Thoracic aorta (tissue), 2 donors: Measurements from ENCODE around the gene ZDHHC17. TPM values are rescaled to one million over a fixed set of nuclear protein-coding genes. Genes with fewer than 3 reads are reported as not detected.
A peak's percentile ranks its signal among the peaks of the same experiment; 100 is the strongest.

Experiments used
- ATAC-seq: fragments of 150-250 bp; one replicate; pipeline ENCODE4 v1.8.0; 2017; ENCODE audit warnings: low read depth; ENCODE audit not compliant: insufficient number of reproducible peaks, low FRiP score
- DNase-seq: peaks from one replicate; pipeline ENCODE4 v3.0.0-alpha.2; 2020; ENCODE audit warnings: low spot score
- H3K27ac ChIP-seq, 2 donors: fragments of 200-600 bp; sonication (generic); 1 replicate in 1 of 2; 2 replicates in 1 of 2; pipeline ENCODE4 v1.5.1; 2016; ENCODE audit warnings: mild to moderate bottlenecking in 2 of 2, moderate library complexity in 2 of 2
- H3K27me3 ChIP-seq: fragments of 200-600 bp; sonication (generic); replicated peaks from 2 replicates; pipeline ENCODE4 v1.6.0; 2016; ENCODE audit warnings: mild to moderate bottlenecking; ENCODE audit not compliant: insufficient read depth
- H3K36me3 ChIP-seq: fragments of 200-600 bp; sonication (generic); one replicate; pipeline ENCODE4 v1.5.1; 2016
- H3K4me1 ChIP-seq, 2 donors: fragments of 200-600 bp; sonication (generic); 1 replicate in 1 of 2; 2 replicates in 1 of 2; pipeline versions ENCODE4 v1.5.1 to v1.6.0; 2016; ENCODE audit warnings: low read depth in 2 of 2, mild to moderate bottlenecking in 1 of 2; ENCODE audit not compliant: control insufficient read depth in 1 of 2
- H3K4me3 ChIP-seq: fragments of 200-600 bp; sonication (generic); 2 replicates; pipeline ENCODE4 v1.5.1; 2016; ENCODE audit warnings: mild to moderate bottlenecking
- H3K9me3 ChIP-seq: fragments of 200-600 bp; sonication (generic); 2 replicates; pipeline ENCODE4 v1.5.1; 2016
- CTCF ChIP-seq: fragments of 200-600 bp; sonication (generic); IDR thresholded peaks from one replicate; pipeline ENCODE4 v1.5.1; 2019; ENCODE audit warnings: antibody characterized with exemption
- total RNA-seq, 2 donors: library from RNA; depleted of rRNA; stranded (reverse); fragments of >200 nt; gene quantifications; one replicate each; pipeline versions ENCODE4 v1.1.0 to v1.2.3, GENCODE V29; 2016

The ZDHHC17 gene
- total RNA-seq, 2 donors from 2014 or later, result 21.7 to 68.8 TPM

- Histone ChIP-seq H3K9me3 (no peaks in the 10 kb centered on the region), H3K27me3 (no peaks in the 10 kb centered on the region), H3K4me3 (peak overlapping the region; percentile 13), H3K36me3 (no peaks in the 10 kb centered on the region), H3K27ac (peak overlapping the region; percentile 28 to 39), H3K4me1 (peaks cover 8 to 72% of the 10 kb centered on the region in 2 donors)
- TF ChIP-seq CTCF, result no peak
- no peak for DNase-seq
- no peak for ATAC-seq
These were observed 110.7 kb downstream of the ZDHHC17 start for GRCh38 chr12:76874491-76875190.

GRCh38 chr12:76876696-76877229 lies 112.8 kb downstream of the ZDHHC17 start:
- H3K9me3 ChIP-seq, result no peaks in the 10 kb centered on the region
- TF ChIP-seq CTCF, result no peak
- peak overlapping the region in 1 of 2 donors; percentile 7 for H3K27ac ChIP-seq
- ATAC-seq (no peak), DNase-seq (no peak)
- H3K27me3 ChIP-seq, result no peaks in the 10 kb centered on the region
- H3K4me1 ChIP-seq, result peaks cover 10 to 70% of the 10 kb centered on the region in 2 donors
- H3K36me3 ChIP-seq, result no peaks in the 10 kb centered on the region
- peak overlapping the region; percentile 92 for H3K4me3 ChIP-seq

GRCh38 chr12:76878099-76878898 lies 114.4 kb downstream of the ZDHHC17 start:
- Histone ChIP-seq H3K27ac (peak overlapping the region; percentile 88 to 96), H3K9me3 (no peaks in the 10 kb centered on the region), H3K4me3 (peak overlapping the region; percentile 92), H3K36me3 (no peaks in the 10 kb centered on the region), H3K27me3 (no peaks in the 10 kb centered on the region), H3K4me1 (peaks cover 10 to 55% of the 10 kb centered on the region in 2 donors)
- ATAC-seq, result peak; percentile 6
- no peak for DNase-seq
- TF ChIP-seq CTCF, result peak; percentile 24

GRCh38 chr12:76878899-76879709 lies 115.2 kb downstream of the ZDHHC17 start, which contains the start of gene CSRP2:
Gene CSRP2, minus strand, starts transcription at chr12:76879019. Its CDS starts 12,759 bp downstream, at chr12:76866260.
- Histone ChIP-seq H3K36me3 (no peaks in the 10 kb centered on the region), H3K9me3 (no peaks in the 10 kb centered on the region), H3K27ac (peak within 1 kb of the TSS; percentile 96 to 98), H3K27me3 (no peaks in the 10 kb centered on the region), H3K4me1 (peaks cover 10 to 49% of the 10 kb centered on the region in 2 donors), H3K4me3 (peak within 1 kb of the TSS; percentile 92)
- peak; percentile 74 for DNase-seq
- ATAC-seq, result peak; percentile 87
- peak; percentile 65 for TF ChIP-seq CTCF
